Prostate gland (tissue), 2 donors: ENCODE results near the gene MEGF9. TPM values are rescaled to one million over a fixed set of nuclear protein-coding genes. Genes with fewer than 3 reads are reported as not detected.

ENCODE experiments used
- DNase-seq: peaks from one replicate; pipeline ENCODE4 v3.0.0-alpha.2; 2019; ENCODE audit warnings: low spot score
- H3K27ac ChIP-seq, 2 donors: fragments of 200-600 bp; sonication (generic); 2 replicates each; pipeline ENCODE4 v1.5.1; 2017 to 2019
- H3K27me3 ChIP-seq: fragments of 200-600 bp; sonication (generic); replicated peaks from 2 replicates; pipeline ENCODE4 v1.5.1; 2019; ENCODE audit not compliant: insufficient read depth
- H3K36me3 ChIP-seq, 2 donors: fragments of 200-600 bp; sonication (generic); 1 replicate in 1 of 2; 2 replicates in 1 of 2; pipeline versions ENCODE4 v1.5.1 to v1.8.1; 2017 to 2019
- H3K4me1 ChIP-seq: fragments of 200-600 bp; sonication (generic); replicated peaks from 2 replicates; pipeline ENCODE4 v1.5.1; 2019
- H3K4me3 ChIP-seq, 2 donors: fragments of 200-600 bp; sonication (generic); 2 replicates each; pipeline ENCODE4 v1.5.1; 2017 to 2019
- H3K9me3 ChIP-seq: fragments of 200-600 bp; sonication (generic); 2 replicates; pipeline ENCODE4 v1.5.1; 2017
- CTCF ChIP-seq, 4 experiments: fragments of 200-600 bp in 2 of 4; fragments of 450-650 bp in 2 of 4; sonication (generic) in 2 of 4; IDR thresholded peaks; 1 replicate in 3 of 4; 2 replicates in 1 of 4; pipeline ENCODE4 v1.5.1; 2016 to 2019; ENCODE audit warnings: antibody characterized with exemption in 4 of 4, mild to moderate bottlenecking in 2 of 4, moderate library complexity in 2 of 4
- POLR2A ChIP-seq: fragments of 450-650 bp; IDR thresholded peaks from one replicate; pipeline ENCODE4 v1.6.1; 2016; ENCODE audit warnings: antibody characterized with exemption, mild to moderate bottlenecking
- POLR2AphosphoS5 ChIP-seq: sonication (generic); formaldehyde crosslinking; IDR thresholded peaks from one replicate; pipeline ENCODE4 v1.6.1; 2017; ENCODE audit warnings: antibody characterized with exemption
- whole genome bisulfite sequencing: methylation state at CpG from one replicate; pipeline ENCODE4 v1.1.5; 2018; 5-methylcytosine and 5-hydroxymethylcytosine counted together
- intact Hi-C: fragments of 100-400 bp; cut with DNase I; formaldehyde crosslinking; loops from one replicate; pipeline ENCODE4 v1.14.2; 2022
- total RNA-seq, 2 donors: library from RNA; depleted of rRNA; stranded (reverse); fragments of >200 nt; gene quantifications; one replicate each; pipeline ENCODE4 v1.1.0, GENCODE V29; 2016

The MEGF9 gene
- total RNA-seq, 2 donors from 2014 or later = 12.0 to 25.3 TPM

DNA sequence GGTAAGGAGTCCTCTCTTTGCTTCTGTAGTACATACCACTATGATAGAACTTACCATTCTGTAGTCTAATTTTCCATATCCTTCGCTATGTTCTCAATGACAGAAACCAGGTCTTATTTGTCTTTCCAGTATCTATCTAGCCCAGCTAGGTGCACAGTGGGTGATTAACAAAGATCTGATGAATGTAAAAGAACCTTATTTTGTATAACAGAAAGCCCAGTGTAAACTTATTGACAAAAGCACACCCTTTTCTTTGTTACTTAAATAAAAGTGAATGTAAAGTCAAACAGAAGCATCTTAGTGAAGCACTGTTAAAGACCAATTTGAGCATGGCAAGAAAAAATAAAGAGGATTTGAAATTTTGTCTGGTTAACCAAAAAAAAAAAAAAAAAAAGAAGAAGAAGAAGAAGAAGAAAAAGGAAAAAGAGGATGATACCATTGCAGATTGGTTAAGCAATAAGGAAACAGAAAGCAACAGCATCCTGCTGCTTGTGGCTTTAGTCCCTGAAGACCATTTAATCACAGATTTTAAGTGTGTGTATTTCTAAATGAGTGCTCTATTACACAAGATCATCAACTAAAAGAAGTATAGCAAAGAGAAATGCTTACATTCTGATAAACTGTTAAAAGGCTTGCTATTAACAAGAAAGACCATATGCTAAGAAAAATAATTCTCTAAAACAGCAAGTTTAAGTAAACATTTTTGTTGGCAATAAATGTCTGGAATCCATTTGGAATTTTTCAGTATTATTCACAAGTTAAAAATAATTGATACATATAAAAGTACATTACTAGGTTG, 21.2 kb downstream of the MEGF9 start:
- no peaks in the 10 kb centered on the region for H3K9me3 ChIP-seq
- no peak for DNase-seq
- H3K4me3 ChIP-seq = no peak overlapping the region
- H3K36me3 ChIP-seq = no peaks in the 10 kb centered on the region
- no peak overlapping the region for H3K27ac ChIP-seq
- TF ChIP-seq POLR2AphosphoS5 (no peak), CTCF (IDR thresholded peaks at IDR 0.05) (no peak), POLR2A (no peak)
- no peaks in the 10 kb centered on the region for H3K27me3 ChIP-seq
- WGBS = 91% methylated on average over 1 of the region's 1 CpG
- intact Hi-C loops = no loop called here
- no peaks in the 10 kb centered on the region for H3K4me1 ChIP-seq

- DNase-seq = no peak
- no peaks in the 10 kb centered on the region for H3K4me1 ChIP-seq
Measured at GRCh38 chr9:120690372-120690771, 23.9 kb downstream of the MEGF9 start.

GRCh38 chr9:120689860-120690259, 24.4 kb downstream of the MEGF9 start:
- H3K9me3 ChIP-seq = no peaks in the 10 kb centered on the region
- H3K27ac ChIP-seq = no peak overlapping the region
- TF ChIP-seq POLR2A = no peak
- TF ChIP-seq CTCF (IDR thresholded peaks at IDR 0.05) = no peak
- TF ChIP-seq POLR2AphosphoS5 = no peak
- intact Hi-C loops = no loop called here
- WGBS = 49% methylated on average over 3 of the region's 3 CpGs
- no peaks in the 10 kb centered on the region for H3K27me3 ChIP-seq
- H3K4me3 ChIP-seq = no peak overlapping the region
- no peaks in the 10 kb centered on the region for H3K4me1 ChIP-seq
- no peaks in the 10 kb centered on the region for H3K36me3 ChIP-seq
- DNase-seq = no peak

More at GRCh38 chr9:120690372-120690771, 23.9 kb downstream of the MEGF9 start:
- no peaks in the 10 kb centered on the region for H3K27me3 ChIP-seq
- no peaks in the 10 kb centered on the region for H3K9me3 ChIP-seq
- H3K27ac ChIP-seq = no peak overlapping the region
- H3K36me3 ChIP-seq = no peaks in the 10 kb centered on the region
- TF ChIP-seq POLR2AphosphoS5 (no peak), CTCF (IDR thresholded peaks at IDR 0.05) (no peak), POLR2A (no peak)
- intact Hi-C loops = no loop called here
- no peak overlapping the region for H3K4me3 ChIP-seq

- Histone ChIP-seq H3K27ac (no peak overlapping the region), H3K4me3 (no peak overlapping the region), H3K9me3 (no peaks in the 10 kb centered on the region), H3K27me3 (no peaks in the 10 kb centered on the region), H3K36me3 (no peaks in the 10 kb centered on the region), H3K4me1 (no peaks in the 10 kb centered on the region)
- intact Hi-C loops = no loop called here
- TF ChIP-seq POLR2A = no peak
- no peak for TF ChIP-seq CTCF (IDR thresholded peaks at IDR 0.05)
- 51% methylated on average over 3 of the region's 3 CpGs for whole genome bisulfite sequencing
- DNase-seq = no peak
Measured at GRCh38 chr9:120688758-120689157, 25.5 kb downstream of the MEGF9 start.

- Histone ChIP-seq H3K27me3 (no peaks in the 10 kb centered on the region), H3K4me1 (no peaks in the 10 kb centered on the region), H3K4me3 (no peak overlapping the region), H3K36me3 (no peaks in the 10 kb centered on the region), H3K9me3 (no peaks in the 10 kb centered on the region), H3K27ac (no peak overlapping the region)
- whole genome bisulfite sequencing = 70% methylated on average over 3 of the region's 3 CpGs
- intact Hi-C loops = no loop called here
- no peak for TF ChIP-seq CTCF (IDR thresholded peaks at IDR 0.05)
- TF ChIP-seq POLR2A = no peak
- TF ChIP-seq POLR2AphosphoS5 = no peak
- no peak for DNase-seq
Measured at GRCh38 chr9:120683150-120683549, 31.1 kb downstream of the MEGF9 start.
